ENCODE data around the gene EXOC4. TPM values are rescaled to one million over a fixed set of nuclear protein-coding genes. Genes with fewer than 3 reads are reported as not detected.

Gene EXOC4
- total and polyA plus RNA-seq, 2 donors (not counting 1 experiment from before 2014, with no cell fraction given), result 79.6 to 158 TPM

DNA sequence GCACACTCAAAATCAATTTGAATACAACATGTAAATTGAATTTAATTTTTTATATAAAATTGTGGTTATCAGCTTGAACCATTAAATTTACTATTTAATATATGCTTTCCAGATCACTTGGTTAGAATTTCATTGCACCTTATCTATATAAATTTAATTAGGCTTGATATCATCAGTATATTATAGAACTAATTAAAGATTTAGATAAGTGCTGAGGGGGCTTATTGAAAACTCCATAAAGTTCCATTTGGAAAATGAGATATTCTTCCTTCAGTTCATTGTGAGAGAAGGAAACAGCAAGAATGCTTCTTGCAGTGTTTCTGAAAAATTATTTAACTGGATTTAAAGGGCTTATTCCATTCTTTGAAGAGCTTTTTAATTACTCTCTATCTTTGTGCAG lies 788.6 kb downstream of the EXOC4 start:
- no peak overlapping the region for H3K4me2 ChIP-seq (ENCODE audit: extremely low read depth, insufficient read depth, low read length)
- DNase-seq (ENCODE audit: low read depth in 2 of 2), result no peak
- no peaks in the 10 kb centered on the region for H3K4me1 ChIP-seq (ENCODE audit: control insufficient read depth, extremely low read depth, insufficient read depth, low read length)
- H3K79me2 ChIP-seq (ENCODE audit: control insufficient read depth, insufficient read depth, low read length), result no peaks in the 10 kb centered on the region
- no peak for TF ChIP-seq EZH2 (IDR thresholded peaks at IDR 0.05; ENCODE audit: low read length, missing control alignments)
- TF ChIP-seq, protein P1, sequence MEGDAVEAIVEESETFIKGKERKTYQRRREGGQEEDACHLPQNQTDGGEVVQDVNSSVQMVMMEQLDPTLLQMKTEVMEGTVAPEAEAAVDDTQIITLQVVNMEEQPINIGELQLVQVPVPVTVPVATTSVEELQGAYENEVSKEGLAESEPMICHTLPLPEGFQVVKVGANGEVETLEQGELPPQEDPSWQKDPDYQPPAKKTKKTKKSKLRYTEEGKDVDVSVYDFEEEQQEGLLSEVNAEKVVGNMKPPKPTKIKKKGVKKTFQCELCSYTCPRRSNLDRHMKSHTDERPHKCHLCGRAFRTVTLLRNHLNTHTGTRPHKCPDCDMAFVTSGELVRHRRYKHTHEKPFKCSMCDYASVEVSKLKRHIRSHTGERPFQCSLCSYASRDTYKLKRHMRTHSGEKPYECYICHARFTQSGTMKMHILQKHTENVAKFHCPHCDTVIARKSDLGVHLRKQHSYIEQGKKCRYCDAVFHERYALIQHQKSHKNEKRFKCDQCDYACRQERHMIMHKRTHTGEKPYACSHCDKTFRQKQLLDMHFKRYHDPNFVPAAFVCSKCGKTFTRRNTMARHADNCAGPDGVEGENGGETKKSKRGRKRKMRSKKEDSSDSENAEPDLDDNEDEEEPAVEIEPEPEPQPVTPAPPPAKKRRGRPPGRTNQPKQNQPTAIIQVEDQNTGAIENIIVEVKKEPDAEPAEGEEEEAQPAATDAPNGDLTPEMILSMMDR (conservative IDR thresholded peaks at IDR 0.05 in 1 of 2, IDR thresholded peaks at IDR 0.05 in 1 of 2; ENCODE audit: low read depth in 1 of 2, low read length in 2 of 2), result no peak
- no peak overlapping the region for H2AFZ ChIP-seq (ENCODE audit: low read length)
- no peaks in the 10 kb centered on the region for H3K9me3 ChIP-seq (ENCODE audit: control insufficient read depth, insufficient read depth, low read depth, low read length)
- no peaks in the 10 kb centered on the region for H3K27me3 ChIP-seq (ENCODE audit: control insufficient read depth, insufficient read depth, low read length)
- no peak overlapping the region for H3K9ac ChIP-seq (ENCODE audit: insufficient read depth, low read length)
- H3K4me3 ChIP-seq (replicated peaks in 1 of 4; ENCODE audit: control extremely low read depth in 1 of 4, insufficient read depth in 1 of 4, low read depth in 3 of 4, low read length in 4 of 4), result no peak overlapping the region
- H4K20me1 ChIP-seq (ENCODE audit: control insufficient read depth, extremely low read depth, insufficient read depth, low read length), result no peaks in the 10 kb centered on the region
- H3K36me3 ChIP-seq (ENCODE audit: control insufficient read depth, insufficient read depth, low read length), result no peaks in the 10 kb centered on the region
- no peak overlapping the region for H3K27ac ChIP-seq (ENCODE audit: insufficient read depth, low read length)

DNA sequence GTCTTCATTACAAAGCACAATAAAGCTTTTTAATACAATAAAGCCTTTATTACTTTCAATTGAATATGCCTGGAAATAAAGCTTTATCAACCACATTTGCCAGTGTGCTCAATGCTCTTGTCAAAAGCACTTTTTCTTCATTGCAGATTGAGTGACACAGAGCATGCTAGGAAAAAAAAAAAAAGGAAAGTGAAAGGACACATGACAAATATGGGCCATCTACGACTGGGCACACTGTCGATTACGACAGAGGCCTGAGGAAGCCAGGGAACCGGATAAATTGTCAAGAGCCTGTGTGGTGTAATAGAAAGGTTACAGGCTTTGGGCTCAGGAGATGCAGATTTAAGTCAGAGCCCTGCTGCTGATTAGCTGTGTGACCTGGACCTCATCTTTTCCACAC lies 789.4 kb downstream of the EXOC4 start:
- Histone ChIP-seq H2AFZ (ENCODE audit: low read length) (no peak overlapping the region), H3K36me3 (ENCODE audit: control insufficient read depth, insufficient read depth, low read length) (no peaks in the 10 kb centered on the region), H3K4me1 (ENCODE audit: control insufficient read depth, extremely low read depth, insufficient read depth, low read length) (no peaks in the 10 kb centered on the region), H3K4me2 (ENCODE audit: extremely low read depth, insufficient read depth, low read length) (no peak overlapping the region), H3K27ac (ENCODE audit: insufficient read depth, low read length) (no peak overlapping the region), H3K27me3 (ENCODE audit: control insufficient read depth, insufficient read depth, low read length) (no peaks in the 10 kb centered on the region), H3K9ac (ENCODE audit: insufficient read depth, low read length) (no peak overlapping the region), H3K79me2 (ENCODE audit: control insufficient read depth, insufficient read depth, low read length) (no peaks in the 10 kb centered on the region), H3K4me3 (replicated peaks in 1 of 4; ENCODE audit: control extremely low read depth in 1 of 4, insufficient read depth in 1 of 4, low read depth in 3 of 4, low read length in 4 of 4) (no peak overlapping the region), H3K9me3 (ENCODE audit: control insufficient read depth, insufficient read depth, low read depth, low read length) (no peaks in the 10 kb centered on the region), H4K20me1 (ENCODE audit: control insufficient read depth, extremely low read depth, insufficient read depth, low read length) (no peaks in the 10 kb centered on the region)
- no peak for DNase-seq (ENCODE audit: low read depth in 2 of 2)
- TF ChIP-seq EZH2 (IDR thresholded peaks at IDR 0.05; ENCODE audit: low read length, missing control alignments), result no peak
- TF ChIP-seq, protein P1 (conservative IDR thresholded peaks at IDR 0.05 in 1 of 2, IDR thresholded peaks at IDR 0.05 in 1 of 2; ENCODE audit: low read depth in 1 of 2, low read length in 2 of 2), result no peak

DNA sequence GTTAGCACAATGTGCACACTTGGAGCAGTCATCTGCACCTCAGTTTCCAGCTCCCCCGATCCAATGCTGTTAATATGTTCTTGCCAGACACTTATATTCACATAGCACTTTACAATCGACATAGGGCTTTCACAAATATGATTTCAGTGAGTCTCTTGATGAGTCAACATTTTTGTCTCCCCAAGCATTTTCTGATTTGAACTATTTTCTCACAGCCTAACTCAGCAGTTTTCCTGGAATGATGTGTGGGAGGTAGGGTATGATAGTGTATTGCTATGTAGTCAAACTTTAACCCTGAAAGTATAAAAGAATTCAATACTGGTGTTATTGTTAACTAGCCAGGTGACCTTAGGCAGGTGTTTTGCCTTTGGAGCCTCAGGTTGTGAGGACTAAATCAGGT lies 791.8 kb downstream of the EXOC4 start:
- Histone ChIP-seq H3K27me3 (ENCODE audit: control insufficient read depth, insufficient read depth, low read length) (no peaks in the 10 kb centered on the region), H3K4me2 (ENCODE audit: extremely low read depth, insufficient read depth, low read length) (no peak overlapping the region), H3K4me1 (ENCODE audit: control insufficient read depth, extremely low read depth, insufficient read depth, low read length) (no peaks in the 10 kb centered on the region), H2AFZ (ENCODE audit: low read length) (no peak overlapping the region), H3K9ac (ENCODE audit: insufficient read depth, low read length) (no peak overlapping the region), H3K9me3 (ENCODE audit: control insufficient read depth, insufficient read depth, low read depth, low read length) (no peaks in the 10 kb centered on the region), H4K20me1 (ENCODE audit: control insufficient read depth, extremely low read depth, insufficient read depth, low read length) (no peaks in the 10 kb centered on the region), H3K36me3 (ENCODE audit: control insufficient read depth, insufficient read depth, low read length) (no peaks in the 10 kb centered on the region), H3K4me3 (replicated peaks in 1 of 4; ENCODE audit: control extremely low read depth in 1 of 4, insufficient read depth in 1 of 4, low read depth in 3 of 4, low read length in 4 of 4) (no peak overlapping the region), H3K79me2 (ENCODE audit: control insufficient read depth, insufficient read depth, low read length) (no peaks in the 10 kb centered on the region), H3K27ac (ENCODE audit: insufficient read depth, low read length) (no peak overlapping the region)
- TF ChIP-seq, protein P1 (conservative IDR thresholded peaks at IDR 0.05 in 1 of 2, IDR thresholded peaks at IDR 0.05 in 1 of 2; ENCODE audit: low read depth in 1 of 2, low read length in 2 of 2), result no peak
- no peak for TF ChIP-seq EZH2 (IDR thresholded peaks at IDR 0.05; ENCODE audit: low read length, missing control alignments)
- peak in 1 of 2 donors; percentile 58 for DNase-seq (ENCODE audit: low read depth in 2 of 2)

Measured in fibroblast of lung (primary cell).